Middle frontal gyrus (tissue), 1 donor: ENCODE results near the gene PPP1R10.
"Not testable (repeated sequence)": the region's sequence is repeated elsewhere in the genome, so short reads cannot be mapped to it uniquely, and the experiment has no call there.

Experiments used
- DNase-seq: peaks from one replicate; pipeline ENCODE4 v3.0.0-alpha.2; 2015; ENCODE audit warnings: low spot score; ENCODE audit errors: extremely low spot score

PPP1R10 gene

GRCh38 chr6:30616811-30617564, at the start of gene PPP1R10:
Gene PPP1R10 (minus strand): TSS chr6:30617243. CDS start chr6:30609944, 7,299 bp downstream.
- peak; percentile 100 for DNase-seq

- DNase-seq, result not testable (repeated sequence)
Measured at GRCh38 chr6:30666300-30666699, 49.3 kb upstream of the PPP1R10 start.

GRCh38 chr6:30664994-30665767, 48.1 kb upstream of the PPP1R10 start:
- no peak for DNase-seq

- not testable (repeated sequence) for DNase-seq
Measured at GRCh38 chr6:30657922-30658321, 40.9 kb upstream of the PPP1R10 start.

- no peak for DNase-seq
Measured at GRCh38 chr6:30657454-30657853, 40.4 kb upstream of the PPP1R10 start.

- no peak for DNase-seq
Measured at GRCh38 chr6:30656513-30656912, 39.5 kb upstream of the PPP1R10 start.

- no peak for DNase-seq
Measured at GRCh38 chr6:30655743-30656094, 38.7 kb upstream of the PPP1R10 start.

- DNase-seq, result no peak
Measured at GRCh38 chr6:30654798-30655742, 38.0 kb upstream of the PPP1R10 start.

GRCh38 chr6:30651143-30651542, 34.1 kb upstream of the PPP1R10 start:
- no peak for DNase-seq

GRCh38 chr6:30647242-30648116, 30.4 kb upstream of the PPP1R10 start:
- DNase-seq, result peak; percentile 46

GRCh38 chr6:30646450-30647241, 29.6 kb upstream of the PPP1R10 start, which contains the start of gene C6orf136:
Gene C6orf136 (plus strand): TSS chr6:30647133. CDS start chr6:30647232, 99 bp downstream.
- DNase-seq, result peak; percentile 91

- DNase-seq, result no peak
Measured at GRCh38 chr6:30645989-30646388, 28.9 kb upstream of the PPP1R10 start.

- DNase-seq, result no peak
Measured at GRCh38 chr6:30644769-30645168, 27.7 kb upstream of the PPP1R10 start.

- no peak for DNase-seq
Measured at GRCh38 chr6:30643656-30644055, 26.6 kb upstream of the PPP1R10 start.

- no peak for DNase-seq
Measured at GRCh38 chr6:30641048-30641447, 24.0 kb upstream of the PPP1R10 start.

GRCh38 chr6:30640481-30640880, 23.4 kb upstream of the PPP1R10 start:
- no peak for DNase-seq

GRCh38 chr6:30635834-30636233, 18.8 kb upstream of the PPP1R10 start:
- DNase-seq, result no peak

- peak; percentile 83 for DNase-seq
Measured at GRCh38 chr6:30626484-30627366, 9.7 kb upstream of the PPP1R10 start, which contains the start of gene ATAT1. Gene ATAT1 (plus strand): TSS chr6:30626874.

GRCh38 chr6:30625511-30625910, 8.5 kb upstream of the PPP1R10 start:
- DNase-seq, result no peak
